ENCODE data around the gene PLCG2.

DNA sequence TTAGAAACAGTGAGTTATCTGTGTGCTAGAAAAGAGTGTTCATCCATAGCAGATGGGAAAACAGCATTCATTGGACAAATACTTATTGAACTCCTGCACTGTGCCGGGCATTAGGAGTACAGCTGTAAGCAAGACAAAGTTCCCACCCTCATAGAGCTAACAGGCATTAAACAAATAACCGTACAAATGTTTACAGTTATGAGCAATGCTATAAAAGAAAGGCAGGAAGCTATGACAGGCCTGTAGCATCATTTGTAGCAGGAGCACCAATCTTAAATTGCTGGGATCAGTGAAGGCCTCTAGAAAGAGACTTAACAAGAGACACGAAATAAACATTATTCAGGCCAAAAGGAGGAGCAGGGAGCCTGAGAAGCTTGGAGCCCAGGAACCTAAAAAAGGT is 216.6 kb downstream of the PLCG2 start:
- TF ChIP-seq, protein P1, sequence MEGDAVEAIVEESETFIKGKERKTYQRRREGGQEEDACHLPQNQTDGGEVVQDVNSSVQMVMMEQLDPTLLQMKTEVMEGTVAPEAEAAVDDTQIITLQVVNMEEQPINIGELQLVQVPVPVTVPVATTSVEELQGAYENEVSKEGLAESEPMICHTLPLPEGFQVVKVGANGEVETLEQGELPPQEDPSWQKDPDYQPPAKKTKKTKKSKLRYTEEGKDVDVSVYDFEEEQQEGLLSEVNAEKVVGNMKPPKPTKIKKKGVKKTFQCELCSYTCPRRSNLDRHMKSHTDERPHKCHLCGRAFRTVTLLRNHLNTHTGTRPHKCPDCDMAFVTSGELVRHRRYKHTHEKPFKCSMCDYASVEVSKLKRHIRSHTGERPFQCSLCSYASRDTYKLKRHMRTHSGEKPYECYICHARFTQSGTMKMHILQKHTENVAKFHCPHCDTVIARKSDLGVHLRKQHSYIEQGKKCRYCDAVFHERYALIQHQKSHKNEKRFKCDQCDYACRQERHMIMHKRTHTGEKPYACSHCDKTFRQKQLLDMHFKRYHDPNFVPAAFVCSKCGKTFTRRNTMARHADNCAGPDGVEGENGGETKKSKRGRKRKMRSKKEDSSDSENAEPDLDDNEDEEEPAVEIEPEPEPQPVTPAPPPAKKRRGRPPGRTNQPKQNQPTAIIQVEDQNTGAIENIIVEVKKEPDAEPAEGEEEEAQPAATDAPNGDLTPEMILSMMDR (IDR thresholded peaks at IDR 0.05): no peak
- TF ChIP-seq RARB (CRISPR knock-in tag; IDR thresholded peaks at IDR 0.05) (no peak), HDAC2 (IDR thresholded peaks at IDR 0.05) (no peak), RFX5 (IDR thresholded peaks at IDR 0.05) (no peak), EP300 (IDR thresholded peaks at IDR 0.05) (no peak), RAD21 (conservative IDR thresholded peaks at IDR 0.05 in 1 of 2, IDR thresholded peaks at IDR 0.05 in 1 of 2) (no peak), SREBF2 (IDR thresholded peaks at IDR 0.05) (no peak), NR3C1 (IDR thresholded peaks at IDR 0.05) (no peak), CBX8 (IDR thresholded peaks at IDR 0.05) (no peak)
